ENCODE measurements around the gene ZNF23.
"Not testable (repeated sequence)": the region's sequence is repeated elsewhere in the genome, so short reads cannot be mapped to it uniquely, and the experiment has no call there.

The ZNF23 gene

DNA sequence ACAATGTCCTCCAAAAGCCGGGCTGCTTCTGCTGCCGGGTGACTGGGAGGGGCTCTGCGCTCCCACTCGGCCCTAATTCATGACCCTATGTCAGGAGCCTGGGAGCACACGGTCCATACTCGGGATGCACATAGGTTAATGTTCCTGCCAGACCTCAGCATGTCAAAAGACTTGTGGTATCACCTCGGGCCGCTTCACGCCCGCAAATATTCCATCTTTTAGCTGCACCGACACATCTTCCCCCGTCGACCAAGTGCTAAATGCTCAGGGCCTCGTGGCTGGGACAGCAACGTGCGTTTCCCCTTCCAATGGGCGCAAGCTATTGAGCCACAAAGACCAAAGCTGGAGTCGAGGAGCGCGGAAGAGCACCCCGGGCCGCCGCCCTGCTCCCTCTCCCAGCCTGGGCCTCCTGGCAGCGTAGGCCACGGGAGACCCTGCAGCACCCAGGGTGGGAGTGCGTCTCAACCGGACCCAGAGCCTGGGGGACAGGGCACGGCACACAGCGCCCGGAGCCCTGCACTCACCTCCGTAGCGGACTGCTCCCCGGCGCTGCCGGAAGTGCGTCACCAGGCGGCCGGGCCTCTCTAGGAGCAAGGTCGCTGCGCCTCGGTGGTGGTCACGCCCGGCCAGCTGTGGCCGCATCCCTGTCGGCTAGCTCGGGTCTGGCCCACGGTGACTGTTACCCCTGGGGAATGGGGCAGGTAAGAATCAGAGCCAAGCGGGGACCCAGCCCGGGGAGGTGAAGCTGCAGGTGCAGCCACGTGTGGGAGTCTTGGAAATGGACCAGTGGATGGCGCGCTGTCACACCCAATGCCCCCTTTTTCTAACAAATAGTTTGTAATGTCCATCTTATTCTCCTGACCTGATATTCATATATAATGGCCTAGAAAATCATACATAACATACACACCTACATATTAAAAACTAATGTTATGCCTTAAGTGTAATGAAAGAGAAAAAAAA, at the start of gene ZNF23:
ZNF23 (minus strand) TSS at position 562 of the 963 bp plus-strand sequence. CDS start 5,451 bp downstream, outside the sequence.
- DNase-seq (ENCODE audit: low read depth in 1 of 2, low spot score in 1 of 2), result peak; percentile 65 to 71

DNA sequence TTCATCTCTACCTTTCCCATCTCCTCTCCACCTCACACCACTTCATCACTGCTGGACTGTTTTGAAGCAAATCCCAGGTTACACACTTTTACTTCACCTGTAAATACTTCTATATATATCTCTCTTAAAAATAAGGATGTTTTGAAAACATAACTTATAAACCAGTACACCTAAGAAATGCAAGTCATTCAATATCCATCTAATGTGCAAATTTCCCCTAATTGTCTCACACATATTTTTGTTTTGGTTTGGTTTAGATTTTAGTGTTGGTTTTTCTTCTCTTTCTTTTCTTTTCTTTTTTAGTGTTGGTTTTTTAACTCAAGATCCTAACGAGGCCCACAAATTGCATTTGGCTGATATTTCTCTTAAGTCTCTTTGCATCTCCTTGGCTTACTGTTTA, 45.0 kb upstream of the ZNF23 start:
- no peak for DNase-seq (ENCODE audit: low read depth in 1 of 2, low spot score in 1 of 2)

DNA sequence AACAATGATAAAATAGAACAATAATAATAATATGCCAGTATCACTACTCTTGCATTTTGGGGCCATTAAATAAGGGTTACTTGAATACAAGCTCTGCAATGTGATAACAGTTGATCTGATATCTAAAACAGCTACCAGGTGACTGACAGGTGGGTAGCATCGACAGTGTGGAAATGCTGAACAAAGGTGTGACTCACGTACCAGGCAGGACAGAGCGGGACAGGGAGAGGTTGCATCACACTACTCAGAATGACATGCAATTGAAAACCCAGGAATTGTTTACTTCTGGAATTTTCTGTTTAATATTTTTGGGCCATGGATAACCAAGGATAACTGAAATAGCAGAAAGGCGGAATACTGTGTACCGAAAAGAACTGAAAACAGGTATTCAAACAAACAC, 42.9 kb upstream of the ZNF23 start:
- no peak for DNase-seq (ENCODE audit: low read depth in 1 of 2, low spot score in 1 of 2)

DNA sequence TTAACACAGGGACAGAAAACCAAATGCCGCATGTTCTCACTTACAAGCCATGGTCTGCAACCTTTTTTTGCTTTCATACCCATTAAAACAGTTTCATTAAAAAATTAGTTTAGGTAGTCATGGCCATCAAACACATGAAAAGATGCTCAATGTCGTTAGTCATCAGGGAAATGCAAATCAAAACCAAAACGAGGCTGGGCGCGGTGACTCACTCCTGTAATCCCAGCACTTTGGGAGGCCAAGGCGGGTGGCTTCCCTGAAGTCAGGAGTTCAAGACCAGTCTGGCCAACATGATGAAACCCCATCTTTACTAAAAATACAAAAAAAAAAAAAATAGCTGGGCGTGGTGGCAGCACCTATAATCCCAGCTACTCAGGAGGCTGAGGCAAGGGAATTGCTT, 42.0 kb upstream of the ZNF23 start:
- DNase-seq (ENCODE audit: low read depth in 1 of 2, low spot score in 1 of 2), result not testable (repeated sequence)

DNA sequence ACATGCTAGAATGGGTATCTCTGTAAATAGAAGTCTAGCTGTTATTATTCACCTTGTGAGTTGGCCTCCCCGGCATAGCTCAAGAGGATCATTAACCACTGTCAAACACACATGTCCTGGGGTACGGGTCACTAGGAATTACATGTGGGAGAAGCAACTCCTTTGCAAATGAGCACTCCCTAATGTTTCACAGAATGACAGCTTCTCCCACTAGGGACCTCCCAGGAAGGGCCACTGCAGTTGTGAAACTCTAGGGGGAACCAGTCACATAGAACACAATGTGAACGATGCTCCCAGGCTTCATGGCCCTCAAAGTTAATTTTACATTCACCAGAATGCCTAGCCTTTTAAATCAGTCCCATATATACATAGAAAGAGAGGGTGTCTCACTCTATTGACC, 39.5 kb upstream of the ZNF23 start:
- no peak for DNase-seq (ENCODE audit: low read depth in 1 of 2, low spot score in 1 of 2)

DNA sequence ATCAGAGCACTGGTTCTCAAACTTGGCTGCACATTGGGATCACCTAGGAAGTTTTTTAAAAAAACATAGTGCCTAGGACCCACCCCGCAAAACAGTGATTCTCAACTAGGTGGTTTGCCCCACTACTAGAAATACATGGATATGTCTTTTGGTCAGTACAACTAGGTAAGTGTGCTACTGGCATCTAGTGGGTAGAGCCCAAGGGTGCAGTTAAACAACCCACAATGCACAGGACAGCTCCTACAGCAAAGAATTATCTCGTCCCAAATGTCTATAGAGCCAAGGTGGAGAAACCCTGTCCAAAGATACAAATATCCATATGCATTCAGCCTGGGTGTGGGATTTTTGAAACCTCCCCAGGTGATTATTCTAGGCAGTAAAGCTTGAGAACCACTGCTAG, 38.9 kb upstream of the ZNF23 start:
- no peak for DNase-seq (ENCODE audit: low read depth in 1 of 2, low spot score in 1 of 2)

DNA sequence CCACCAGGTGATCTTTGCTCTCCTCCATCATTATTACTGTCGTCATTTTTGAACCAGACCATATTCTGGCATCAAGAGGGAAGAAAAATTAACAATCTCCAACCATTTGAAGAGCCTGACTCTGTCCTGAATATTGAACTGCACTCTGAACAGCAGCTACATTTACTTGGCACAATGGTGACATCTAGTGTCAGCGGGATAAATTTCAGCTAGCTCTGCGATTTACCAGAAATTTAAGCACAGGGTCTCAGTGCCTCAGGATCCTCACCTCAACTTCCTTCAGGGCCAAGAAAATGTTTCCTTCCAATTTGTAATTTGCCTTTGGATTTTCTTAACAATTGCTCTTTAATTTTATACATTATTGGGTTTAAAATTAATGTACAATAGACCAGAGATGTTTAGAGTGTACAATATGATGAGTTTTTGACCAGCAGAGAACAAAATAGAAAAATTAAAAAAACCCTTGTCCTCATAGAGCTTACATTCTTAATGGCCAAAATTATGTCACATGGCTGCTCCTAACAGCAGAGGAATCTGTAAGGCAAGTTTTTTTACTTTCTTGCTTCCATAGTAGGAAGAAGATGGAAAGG, 37.8 kb upstream of the ZNF23 start:
- peak; percentile 4 to 47 for DNase-seq (ENCODE audit: low read depth in 1 of 2, low spot score in 1 of 2)

DNA sequence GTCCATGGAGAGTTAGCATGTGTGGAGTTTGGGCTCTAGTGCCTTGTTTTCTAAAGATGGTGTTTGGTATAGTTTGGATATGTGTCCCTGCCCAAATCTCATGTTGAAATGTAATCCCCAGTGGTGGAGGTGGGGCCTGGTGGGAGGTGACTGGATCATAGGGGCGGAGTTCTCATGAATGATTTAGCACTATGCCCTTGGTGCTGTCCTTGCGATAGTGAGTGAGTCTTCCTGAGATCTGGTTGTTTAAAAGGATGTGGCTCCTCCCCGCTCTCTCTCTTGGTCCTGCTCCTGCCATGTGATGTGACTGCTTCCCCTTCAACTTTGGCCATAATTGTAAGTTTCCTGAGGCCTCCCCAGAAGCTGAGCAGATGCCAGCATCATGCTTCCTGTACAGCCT, 36.0 kb upstream of the ZNF23 start:
- DNase-seq (ENCODE audit: low read depth in 1 of 2, low spot score in 1 of 2), result no peak

DNA sequence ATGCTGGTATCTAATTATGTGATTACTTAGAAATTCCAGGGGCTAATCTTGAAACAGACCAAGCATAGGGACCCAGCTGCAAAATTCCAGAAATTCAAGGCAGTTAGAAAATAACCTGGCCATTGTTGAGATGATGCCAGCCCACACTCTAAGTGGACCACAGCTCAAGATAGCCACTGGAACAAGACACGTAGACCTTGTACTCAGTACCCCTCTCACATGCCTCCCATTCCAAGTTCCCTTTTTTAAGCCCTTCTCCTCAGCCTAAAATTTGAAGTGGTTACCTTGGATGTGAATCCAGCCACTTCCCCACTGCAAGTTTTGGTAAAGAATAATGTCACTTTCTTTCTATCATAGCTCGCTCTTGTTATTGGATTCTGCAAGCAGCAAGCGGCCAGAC, 31.2 kb upstream of the ZNF23 start:
- no peak for DNase-seq (ENCODE audit: low read depth in 1 of 2, low spot score in 1 of 2)

DNA sequence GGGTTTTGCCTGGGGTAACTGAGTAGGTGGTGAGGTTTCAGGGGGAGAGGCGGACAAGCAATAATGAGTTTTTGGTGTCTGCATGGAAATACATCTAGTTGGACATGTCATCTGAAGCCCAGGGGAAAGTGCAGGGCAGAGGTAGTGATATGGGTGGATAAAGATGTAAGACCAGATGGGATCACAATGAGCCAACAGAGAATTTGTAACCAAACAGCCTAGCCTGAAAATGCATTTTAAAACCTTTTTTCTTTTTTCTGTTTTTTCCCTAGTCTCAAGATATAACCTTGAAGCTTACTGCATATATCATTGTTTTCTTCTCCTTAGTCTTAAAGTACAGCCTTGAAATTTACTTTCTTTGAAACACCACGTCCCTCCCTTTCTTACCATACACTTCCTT, 30.7 kb upstream of the ZNF23 start:
- DNase-seq (ENCODE audit: low read depth in 1 of 2, low spot score in 1 of 2), result no peak

DNA sequence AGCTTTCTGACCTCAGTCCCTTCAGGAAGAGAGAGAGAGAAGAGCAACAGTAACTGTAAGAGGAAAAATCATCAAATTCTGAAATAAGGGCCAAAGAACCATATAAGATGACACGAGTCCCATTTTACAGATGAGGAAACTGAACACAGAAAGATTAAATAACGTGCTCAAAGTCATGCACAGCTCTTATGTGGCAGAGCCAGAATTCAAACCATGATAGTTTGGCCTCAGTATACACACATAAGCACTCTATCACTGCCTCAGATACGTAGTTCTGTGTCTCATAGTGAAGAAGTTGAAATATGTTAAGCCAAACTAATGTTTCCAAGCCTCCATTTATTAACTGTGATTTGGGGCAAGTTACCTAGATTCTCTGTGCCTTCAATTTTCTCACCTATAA, 29.0 kb upstream of the ZNF23 start:
- no peak for DNase-seq (ENCODE audit: low read depth in 1 of 2, low spot score in 1 of 2)

DNA sequence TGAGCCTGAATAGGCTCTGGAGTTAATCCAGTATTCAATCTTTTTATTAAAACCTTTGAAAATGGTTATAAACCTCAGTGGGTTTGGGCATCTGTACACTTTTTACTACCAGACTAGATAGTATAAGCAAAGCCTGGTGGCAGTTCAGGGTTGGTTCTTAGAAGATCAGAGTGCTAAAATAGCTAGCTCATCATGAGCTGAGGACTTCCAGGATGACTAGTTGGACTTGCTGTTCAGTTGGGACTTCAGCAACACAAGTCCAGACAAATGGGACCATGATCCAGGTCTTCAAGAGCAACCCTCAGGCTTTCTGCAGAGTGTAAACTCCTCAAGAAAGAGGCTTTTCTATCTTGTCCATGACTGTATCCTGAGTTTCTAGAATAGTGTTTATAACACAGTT, 28.3 kb upstream of the ZNF23 start:
- DNase-seq (ENCODE audit: low read depth in 1 of 2, low spot score in 1 of 2), result no peak

DNA sequence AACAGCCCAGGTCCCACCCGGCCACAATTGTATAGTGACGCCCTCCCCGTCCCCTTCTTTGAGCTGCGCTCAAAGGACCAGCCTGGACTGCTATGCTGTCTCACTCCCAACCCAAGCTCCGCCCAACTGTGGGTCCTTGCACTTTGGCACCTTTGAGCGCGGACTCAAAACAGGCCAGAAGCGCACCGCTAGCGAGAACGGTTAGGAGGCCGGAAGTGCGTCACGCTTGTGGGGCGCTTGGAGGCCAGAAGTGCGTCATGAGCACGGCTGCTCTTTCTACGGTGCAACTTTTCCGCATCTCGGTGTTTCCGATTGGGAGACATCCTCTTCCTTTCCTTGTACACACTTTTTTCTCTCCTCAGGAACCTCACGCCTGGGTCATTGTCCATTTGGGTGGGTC, 27.1 kb upstream of the ZNF23 start, which contains the start of gene ZNF19:
ZNF19 (minus strand) TSS at position 203 of the 400 bp plus-strand sequence. CDS start 7,210 bp downstream, outside the sequence.
- no peak for DNase-seq (ENCODE audit: low read depth in 1 of 2, low spot score in 1 of 2)

DNA sequence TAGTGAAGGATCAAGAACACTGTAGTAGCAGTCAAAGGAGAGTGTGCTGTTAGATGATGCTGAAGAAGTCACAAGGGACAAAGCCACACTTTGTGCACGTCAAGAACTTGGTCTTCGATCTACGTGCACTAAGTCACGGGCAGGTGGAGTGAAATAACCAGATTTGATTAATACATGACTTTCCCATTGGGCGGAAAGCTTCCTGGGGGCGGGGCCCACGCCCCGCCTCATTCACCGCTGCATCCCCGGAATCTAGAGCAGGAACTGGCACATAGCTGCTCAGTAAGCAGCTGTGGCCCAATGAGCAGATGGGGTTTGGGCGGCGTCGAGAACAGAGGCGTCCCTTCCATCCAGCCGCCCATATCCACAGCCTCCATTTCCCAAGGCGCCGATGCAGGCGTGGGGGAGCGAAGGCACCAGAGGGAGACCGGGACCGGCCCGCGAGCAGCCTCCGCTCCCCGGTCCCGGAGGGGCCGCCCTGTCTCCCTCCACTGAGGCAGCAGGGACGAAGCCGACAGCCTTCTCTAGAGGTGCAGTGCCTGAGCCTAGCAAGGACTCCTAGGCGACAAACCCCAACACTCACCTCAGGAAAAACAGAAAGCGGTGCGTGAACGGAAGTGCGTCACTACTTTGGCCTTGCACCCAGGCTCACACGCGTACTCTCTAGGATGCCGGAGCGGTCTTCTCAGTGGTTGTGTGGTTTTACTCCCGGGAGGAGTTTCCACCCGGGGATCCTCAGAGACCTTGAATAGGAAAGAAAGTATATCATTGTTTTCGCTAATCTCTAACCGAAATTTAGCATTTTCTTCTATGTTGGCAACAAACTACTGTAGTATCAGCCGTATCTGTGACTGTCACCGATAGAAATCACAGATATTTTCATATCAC, 22.2 kb upstream of the ZNF23 start:
- DNase-seq (ENCODE audit: low read depth in 1 of 2, low spot score in 1 of 2), result peak; percentile 51 to 77

DNA sequence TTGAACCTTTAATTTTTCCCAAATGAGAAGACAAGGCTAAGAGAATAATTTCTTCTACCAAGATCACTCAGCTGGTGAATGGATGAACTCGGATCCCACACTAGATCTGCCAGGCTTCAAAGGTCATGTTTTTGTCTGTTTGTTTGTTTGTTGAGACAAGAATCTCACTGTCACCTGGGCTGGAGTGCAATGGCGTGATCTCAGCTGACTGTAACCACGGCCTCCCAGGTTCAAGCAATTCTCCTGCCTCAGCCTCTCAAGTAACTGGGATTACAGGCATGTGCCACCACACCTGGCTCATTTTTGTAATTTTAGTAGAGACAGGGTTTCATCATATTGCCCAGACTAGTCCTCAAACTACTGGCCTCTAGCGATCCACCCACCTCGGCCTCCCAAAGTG, 20.5 kb upstream of the ZNF23 start:
- DNase-seq (ENCODE audit: low read depth in 1 of 2, low spot score in 1 of 2), result no peak

DNA sequence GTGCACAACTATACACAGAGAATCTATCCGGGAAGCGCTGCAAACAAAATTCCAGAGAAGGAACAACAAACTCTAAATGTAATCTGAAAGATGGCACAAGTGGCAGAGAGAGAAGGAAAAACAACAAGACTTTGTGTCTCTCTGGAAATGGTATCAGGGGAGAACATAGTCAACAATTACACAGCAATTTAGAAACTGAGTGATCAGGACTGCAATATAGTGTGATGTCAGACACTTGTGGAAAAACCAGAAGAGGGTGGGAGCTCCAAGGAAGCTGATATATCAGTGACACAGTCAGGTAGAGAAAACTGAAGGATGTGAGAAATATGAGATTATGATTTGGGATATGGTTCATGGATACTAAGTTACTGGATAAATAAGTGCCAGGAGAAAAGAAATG, 18.9 kb upstream of the ZNF23 start:
- no peak for DNase-seq (ENCODE audit: low read depth in 1 of 2, low spot score in 1 of 2)

DNA sequence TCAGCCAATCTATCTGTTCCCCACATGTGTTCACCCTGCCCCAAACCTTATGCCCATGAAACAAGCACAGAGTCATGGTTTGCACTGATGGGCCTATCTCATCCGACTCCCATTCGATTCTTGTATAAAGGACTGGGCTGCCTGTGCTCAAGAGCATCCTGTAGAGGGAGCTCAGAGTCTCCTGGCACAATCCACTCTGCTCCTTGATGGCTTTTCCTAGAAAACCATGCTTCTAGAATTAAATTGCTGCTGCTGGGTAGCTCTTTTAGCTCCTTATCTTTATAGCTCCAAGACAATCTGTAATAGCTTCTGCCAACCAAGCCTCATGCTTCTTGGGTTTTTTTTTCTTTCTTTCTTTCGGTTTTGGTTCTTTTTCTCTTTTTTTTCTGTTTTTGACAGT, 17.4 kb upstream of the ZNF23 start:
- DNase-seq (ENCODE audit: low read depth in 1 of 2, low spot score in 1 of 2), result no peak

DNA sequence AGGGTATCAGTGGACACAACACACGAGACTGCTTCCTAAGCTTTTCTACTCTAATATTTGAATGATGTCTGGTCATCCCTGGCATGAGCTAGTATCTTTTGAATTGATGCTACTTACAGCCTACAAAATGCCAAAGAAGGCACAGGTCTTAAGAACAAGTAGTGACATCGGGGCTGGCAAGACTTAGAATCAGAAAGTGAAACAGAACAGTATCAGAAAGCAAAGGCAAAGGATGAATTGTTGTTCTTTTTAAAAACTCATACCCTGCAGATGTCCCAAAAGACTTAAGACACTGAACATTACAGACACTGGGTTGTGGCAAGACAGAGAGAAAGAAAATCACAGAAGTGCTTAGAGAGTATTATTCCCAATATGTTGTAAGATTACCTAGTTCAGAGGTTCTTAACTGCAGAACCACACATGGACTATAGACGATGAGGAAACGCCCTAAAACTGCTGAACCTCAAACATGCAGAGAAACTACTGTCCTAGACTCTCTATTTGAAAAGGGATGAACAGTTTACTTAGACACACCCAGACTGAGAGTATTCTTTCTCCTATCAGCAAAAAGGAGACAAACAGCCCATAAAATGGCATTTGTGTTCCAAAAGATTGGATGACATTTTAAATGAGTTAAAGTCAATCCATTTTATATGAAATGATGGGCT, 14.5 kb upstream of the ZNF23 start:
- no peak for DNase-seq (ENCODE audit: low read depth in 1 of 2, low spot score in 1 of 2)

DNA sequence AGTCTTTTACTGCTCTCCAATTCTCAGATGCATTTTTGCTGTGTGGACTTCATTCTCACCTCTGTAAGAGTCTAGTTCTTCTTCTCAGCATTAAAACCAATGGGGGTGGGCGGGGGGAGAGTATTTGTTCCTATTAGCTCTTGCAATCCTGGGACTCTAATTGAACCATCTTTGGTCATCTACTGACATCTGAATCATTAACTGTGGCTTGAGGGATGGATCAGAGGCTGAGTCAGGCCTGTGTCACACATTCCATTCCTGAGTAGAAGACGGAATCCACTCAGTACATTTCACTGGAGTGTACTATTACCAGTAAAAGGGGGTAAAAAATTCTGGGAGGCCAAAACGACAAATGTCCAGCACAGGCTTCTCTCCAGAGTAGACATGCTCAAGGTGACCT, 12.8 kb upstream of the ZNF23 start:
- no peak for DNase-seq (ENCODE audit: low read depth in 1 of 2, low spot score in 1 of 2)

DNA sequence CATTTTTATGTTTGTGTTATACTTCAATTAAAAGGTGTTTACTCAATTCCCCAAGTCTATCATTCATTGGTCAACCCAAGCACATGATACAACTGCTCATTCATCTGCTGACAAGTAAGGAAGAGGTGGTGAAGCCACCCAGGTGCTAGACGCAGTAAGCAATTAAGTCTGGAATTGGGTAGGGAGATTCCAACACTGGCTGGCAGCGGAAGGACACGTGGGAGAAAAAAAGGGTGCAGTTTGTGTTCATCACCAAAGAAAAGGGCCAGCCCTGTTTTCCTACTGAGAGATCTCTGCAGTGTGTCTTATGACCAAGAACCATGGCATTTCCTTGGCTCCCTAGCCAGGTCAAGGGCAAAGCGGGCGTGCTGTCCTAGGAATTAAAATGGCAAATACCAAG, 11.8 kb upstream of the ZNF23 start:
- DNase-seq (ENCODE audit: low read depth in 1 of 2, low spot score in 1 of 2), result no peak

DNA sequence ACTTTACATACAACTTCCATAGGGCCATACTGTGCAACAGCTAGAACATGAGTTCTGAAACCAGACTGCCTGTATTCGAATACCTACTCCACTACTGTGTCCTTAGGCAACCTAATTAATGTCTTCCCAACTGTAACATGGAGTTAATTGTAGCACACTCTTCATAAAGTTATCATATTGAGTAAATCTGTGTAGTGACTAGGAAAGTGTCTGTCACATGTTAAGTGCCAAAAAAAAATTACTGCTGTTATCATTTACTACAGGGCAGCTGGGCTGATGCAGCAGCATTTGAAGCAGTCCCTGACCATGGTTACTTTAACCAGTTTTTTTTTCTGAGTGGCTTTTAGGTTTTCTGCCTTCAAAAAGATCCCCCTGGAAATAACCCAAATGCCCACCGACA, 10.9 kb upstream of the ZNF23 start:
- no peak for DNase-seq (ENCODE audit: low read depth in 1 of 2, low spot score in 1 of 2)

All from activated CD4-positive, alpha-beta T cell treated with anti-CD3 and anti-CD28 coated beads, Interleukin-2, amount 50 U/mL, for 24 hours (primary cell).